Uterus (tissue), 4 donors: Measurements from ENCODE around the gene DOCK1. TPM values are rescaled to one million over a fixed set of nuclear protein-coding genes. Genes with fewer than 3 reads are reported as not detected.

Source experiments
- DNase-seq, 2 donors: peaks; one replicate each; pipeline ENCODE4 v3.0.0-alpha.2; 2019 to 2020
- H3K27ac ChIP-seq, 2 donors: fragments of 200-600 bp; sonication (generic); 1 replicate in 1 of 2; 2 replicates in 1 of 2; pipeline ENCODE4 v1.5.1; 2016 to 2018
- H3K27me3 ChIP-seq, 2 donors: fragments of 200-600 bp; sonication (generic); one replicate each; pipeline ENCODE4 v1.5.1; 2018 to 2019; ENCODE audit warnings: control low read depth in 1 of 2
- H3K36me3 ChIP-seq, 2 donors: fragments of 200-600 bp; sonication (generic); one replicate each; pipeline ENCODE4 v1.5.1; 2019; ENCODE audit warnings: control low read depth in 1 of 2
- H3K4me1 ChIP-seq, 2 donors: fragments of 200-600 bp; sonication (generic); one replicate each; pipeline ENCODE4 v1.5.1; 2018 to 2019; ENCODE audit warnings: control low read depth in 1 of 2
- H3K4me3 ChIP-seq, 2 donors: fragments of 200-600 bp; sonication (generic); 1 replicate in 1 of 2; 2 replicates in 1 of 2; pipeline ENCODE4 v1.5.1; 2018 to 2019; ENCODE audit warnings: mild to moderate bottlenecking in 1 of 2
- H3K9me3 ChIP-seq, 2 donors: fragments of 200-600 bp; sonication (generic); one replicate each; pipeline ENCODE4 v1.5.1; 2019; ENCODE audit warnings: control low read depth in 1 of 2
- POLR2A ChIP-seq, 2 donors: fragments of 450-650 bp; IDR thresholded peaks; one replicate each; pipeline ENCODE4 v1.6.1; 2016; ENCODE audit warnings: antibody characterized with exemption in 2 of 2, mild to moderate bottlenecking in 1 of 2, moderate library complexity in 1 of 2
- intact Hi-C: fragments of 100-400 bp; cut with DNase I; formaldehyde crosslinking; loops from one replicate; pipeline ENCODE4 v1.15.1; 2023; ENCODE audit warnings: low total_unique reads
- total RNA-seq, 4 donors: library from RNA; depleted of rRNA in 3 of 4; stranded (reverse); fragments of >200 nt in 3 of 4; gene quantifications; one replicate each; pipeline versions ENCODE4 v1.1.0 to v1.2.4, GENCODE V29; 2014 to 2023
- TF ChIP-seq, protein P1 (sequence below), 4 experiments: fragments of 200-600 bp in 2 of 4; fragments of 450-650 bp in 2 of 4; sonication (generic) in 2 of 4; IDR thresholded peaks; one replicate each; pipeline ENCODE4 v1.5.1; 2016 to 2019; ENCODE audit warnings: antibody characterized with exemption in 4 of 4, mild to moderate bottlenecking in 2 of 4, moderate library complexity in 1 of 4
- donor health status: DM: yes; HTN: yes; CAD: no.

Gene DOCK1
- total RNA-seq, 4 donors from 2014 or later = 15.6 to 130 (median 65.0) TPM

DNA sequence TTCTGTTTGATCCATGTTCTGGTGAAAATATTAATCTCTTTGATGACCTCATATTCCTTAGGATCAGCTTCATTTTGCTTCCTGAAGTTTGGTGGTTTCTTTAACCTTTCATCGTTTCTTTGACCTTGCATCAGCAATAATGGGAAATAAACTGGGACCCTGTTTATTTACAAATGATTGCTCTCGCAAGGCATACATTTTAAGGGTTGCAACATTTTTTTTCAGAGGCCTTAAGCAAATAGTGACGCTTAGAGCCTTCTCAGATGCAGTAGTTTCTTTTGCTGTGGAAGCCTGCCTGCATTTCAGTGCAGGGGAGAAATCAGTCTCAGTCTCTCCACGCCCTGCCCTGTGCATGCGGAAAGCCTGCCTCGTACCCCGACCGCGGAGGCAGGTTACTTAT, 504.8 kb downstream of the DOCK1 start:
- no peaks in the 10 kb centered on the region for H3K27me3 ChIP-seq
- H3K9me3 ChIP-seq = no peaks in the 10 kb centered on the region
- no peak overlapping the region for H3K27ac ChIP-seq
- intact Hi-C loops = no loop called here
- no peak overlapping the region for H3K4me3 ChIP-seq
- no peak for DNase-seq
- H3K4me1 ChIP-seq = no peaks in the 10 kb centered on the region
- no peaks in the 10 kb centered on the region for H3K36me3 ChIP-seq
- TF ChIP-seq, protein P1, sequence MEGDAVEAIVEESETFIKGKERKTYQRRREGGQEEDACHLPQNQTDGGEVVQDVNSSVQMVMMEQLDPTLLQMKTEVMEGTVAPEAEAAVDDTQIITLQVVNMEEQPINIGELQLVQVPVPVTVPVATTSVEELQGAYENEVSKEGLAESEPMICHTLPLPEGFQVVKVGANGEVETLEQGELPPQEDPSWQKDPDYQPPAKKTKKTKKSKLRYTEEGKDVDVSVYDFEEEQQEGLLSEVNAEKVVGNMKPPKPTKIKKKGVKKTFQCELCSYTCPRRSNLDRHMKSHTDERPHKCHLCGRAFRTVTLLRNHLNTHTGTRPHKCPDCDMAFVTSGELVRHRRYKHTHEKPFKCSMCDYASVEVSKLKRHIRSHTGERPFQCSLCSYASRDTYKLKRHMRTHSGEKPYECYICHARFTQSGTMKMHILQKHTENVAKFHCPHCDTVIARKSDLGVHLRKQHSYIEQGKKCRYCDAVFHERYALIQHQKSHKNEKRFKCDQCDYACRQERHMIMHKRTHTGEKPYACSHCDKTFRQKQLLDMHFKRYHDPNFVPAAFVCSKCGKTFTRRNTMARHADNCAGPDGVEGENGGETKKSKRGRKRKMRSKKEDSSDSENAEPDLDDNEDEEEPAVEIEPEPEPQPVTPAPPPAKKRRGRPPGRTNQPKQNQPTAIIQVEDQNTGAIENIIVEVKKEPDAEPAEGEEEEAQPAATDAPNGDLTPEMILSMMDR (IDR thresholded peaks at IDR 0.05) = no peak
- TF ChIP-seq POLR2A (IDR thresholded peaks at IDR 0.05) = no peak

DNA sequence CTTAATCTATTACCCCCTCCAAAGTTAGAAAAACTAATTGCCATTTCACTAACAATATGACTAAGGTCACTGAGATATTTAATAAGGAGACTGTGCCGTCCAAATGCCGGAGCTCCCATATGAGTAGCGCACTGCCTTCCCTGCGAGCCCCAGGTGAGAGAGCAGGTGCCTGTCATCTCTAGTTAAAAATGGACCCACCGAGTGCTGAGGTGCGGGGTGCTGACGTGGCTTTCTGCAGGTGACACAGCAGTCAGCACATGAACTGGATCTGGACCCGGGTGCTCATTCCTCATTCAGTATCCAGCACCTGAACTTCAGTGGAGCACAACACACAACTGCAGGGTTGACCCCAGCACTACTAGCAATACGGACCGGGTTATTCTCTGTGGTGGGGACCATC, 505.8 kb downstream of the DOCK1 start:
- DNase-seq = no peak

DNA sequence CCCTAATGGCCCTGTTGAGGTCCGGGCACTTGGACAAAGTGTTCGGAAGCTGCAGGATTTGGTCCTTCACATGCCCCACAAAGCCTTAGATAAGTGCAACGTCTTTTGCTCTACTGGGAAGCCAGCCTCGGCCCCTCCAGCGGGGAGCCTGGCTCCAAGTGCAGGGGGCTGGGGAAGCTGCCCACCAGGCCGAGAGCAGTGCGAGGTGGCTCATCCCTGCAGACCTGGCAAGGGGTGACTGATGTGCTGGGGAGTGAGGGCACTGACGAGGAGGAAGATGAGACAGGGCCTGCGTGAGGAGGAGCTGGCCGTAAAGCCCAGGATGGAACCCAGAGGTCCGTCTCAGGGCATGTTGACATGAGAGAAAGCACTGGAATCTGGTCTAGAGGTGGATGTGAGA, 508.1 kb downstream of the DOCK1 start:
- Histone ChIP-seq H3K4me1 (no peaks in the 10 kb centered on the region), H3K36me3 (no peaks in the 10 kb centered on the region)

More for the DNA sequence above, 505.8 kb downstream of the DOCK1 start:
- H3K4me3 ChIP-seq = no peak overlapping the region
- no peak overlapping the region for H3K27ac ChIP-seq
- H3K36me3 ChIP-seq = no peaks in the 10 kb centered on the region
- H3K9me3 ChIP-seq = no peaks in the 10 kb centered on the region
- H3K4me1 ChIP-seq = no peaks in the 10 kb centered on the region
- H3K27me3 ChIP-seq = no peaks in the 10 kb centered on the region
- intact Hi-C loops = no loop called here
- no peak for TF ChIP-seq POLR2A (IDR thresholded peaks at IDR 0.05)
- TF ChIP-seq, protein P1 (IDR thresholded peaks at IDR 0.05) = no peak

DNA sequence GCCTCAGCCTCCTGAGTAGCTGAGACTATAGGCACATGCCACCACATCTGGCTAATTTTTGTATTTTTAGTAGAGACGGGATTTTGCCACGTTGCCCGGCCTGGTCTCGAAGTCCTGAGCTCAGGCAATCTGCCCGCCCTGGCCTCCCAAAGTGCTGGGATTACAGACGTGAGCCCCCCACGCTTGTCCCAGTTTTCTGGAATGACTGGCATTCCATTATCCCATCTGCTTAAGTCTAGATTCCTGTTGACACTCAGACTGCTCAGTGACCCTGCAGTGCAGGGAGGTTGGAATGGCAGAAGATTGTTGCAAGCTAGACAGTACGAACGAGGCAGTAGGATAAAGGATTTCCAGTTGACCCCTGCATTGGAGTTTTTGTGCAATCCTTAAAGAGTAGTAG, 508.8 kb downstream of the DOCK1 start:
- H3K4me3 ChIP-seq = no peak overlapping the region
- no peaks in the 10 kb centered on the region for H3K4me1 ChIP-seq
- H3K9me3 ChIP-seq = no peaks in the 10 kb centered on the region
- H3K36me3 ChIP-seq = no peaks in the 10 kb centered on the region
- H3K27me3 ChIP-seq = no peaks in the 10 kb centered on the region
- no peak for DNase-seq
- TF ChIP-seq, protein P1 (IDR thresholded peaks at IDR 0.05) = no peak
- TF ChIP-seq POLR2A (IDR thresholded peaks at IDR 0.05) = no peak
- intact Hi-C loops = no loop called here
- no peak overlapping the region for H3K27ac ChIP-seq

More for the DNA sequence above, 508.1 kb downstream of the DOCK1 start:
- TF ChIP-seq, protein P1 (IDR thresholded peaks at IDR 0.05) = no peak
- TF ChIP-seq POLR2A (IDR thresholded peaks at IDR 0.05) = no peak
- H3K9me3 ChIP-seq = no peaks in the 10 kb centered on the region
- H3K4me3 ChIP-seq = no peak overlapping the region
- DNase-seq = no peak
- no peaks in the 10 kb centered on the region for H3K27me3 ChIP-seq
- intact Hi-C loops = no loop called here
- H3K27ac ChIP-seq = no peak overlapping the region

DNA sequence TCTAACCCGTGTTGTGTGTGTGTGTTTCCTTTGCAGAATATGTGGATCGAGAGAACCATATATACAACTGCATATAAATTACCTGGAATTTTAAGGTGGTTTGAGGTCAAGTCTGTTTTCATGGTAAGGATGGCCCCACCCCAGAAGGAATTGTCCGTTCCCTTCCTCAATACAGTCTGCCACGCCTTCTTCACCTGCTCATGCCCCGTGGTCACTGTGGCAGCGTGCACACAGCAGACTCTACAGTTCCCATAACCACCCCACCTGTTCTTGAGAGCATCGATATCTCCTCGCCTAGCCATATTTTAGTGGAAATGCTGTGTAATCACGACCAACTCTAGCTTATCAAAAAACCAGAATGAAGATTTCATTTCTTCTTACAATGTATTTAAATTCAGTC, 509.9 kb downstream of the DOCK1 start:
- no peak overlapping the region for H3K4me3 ChIP-seq
- no peaks in the 10 kb centered on the region for H3K27me3 ChIP-seq
- no peaks in the 10 kb centered on the region for H3K36me3 ChIP-seq
- H3K4me1 ChIP-seq = no peaks in the 10 kb centered on the region
- no peak for DNase-seq
- H3K27ac ChIP-seq = no peak overlapping the region
- no peak for TF ChIP-seq POLR2A (IDR thresholded peaks at IDR 0.05)
- TF ChIP-seq, protein P1 (IDR thresholded peaks at IDR 0.05) = no peak
- intact Hi-C loops = no loop called here
- no peaks in the 10 kb centered on the region for H3K9me3 ChIP-seq
